ENCODE data around the gene NXPH3.
A peak's percentile ranks its signal among the peaks of the same experiment; 100 is the strongest.

NXPH3 gene

GRCh38 chr17:49596613-49597244 lies 21.1 kb downstream of the NXPH3 start:
- DNase-seq: no peak

GRCh38 chr17:49597436-49597835 lies 21.8 kb downstream of the NXPH3 start:
- no peak for DNase-seq

- no peak for DNase-seq
Measured at GRCh38 chr17:49597928-49598655, 22.4 kb downstream of the NXPH3 start.

GRCh38 chr17:49598918-49599317 lies 23.2 kb downstream of the NXPH3 start:
- DNase-seq: no peak

GRCh38 chr17:49600949-49601348 lies 25.3 kb downstream of the NXPH3 start:
- DNase-seq: no peak

GRCh38 chr17:49602783-49603182 lies 27.1 kb downstream of the NXPH3 start:
- DNase-seq: no peak

GRCh38 chr17:49603238-49603637 lies 27.6 kb downstream of the NXPH3 start:
- DNase-seq: no peak

GRCh38 chr17:49603720-49604119 lies 28.0 kb downstream of the NXPH3 start:
- DNase-seq: no peak

- DNase-seq: no peak
Measured at GRCh38 chr17:49604314-49604869, 28.7 kb downstream of the NXPH3 start.

- no peak for DNase-seq
Measured at GRCh38 chr17:49610883-49611584, 35.4 kb downstream of the NXPH3 start.

- DNase-seq: no peak
Measured at GRCh38 chr17:49612726-49613125, 37.1 kb downstream of the NXPH3 start.

GRCh38 chr17:49613182-49613800 lies 37.6 kb downstream of the NXPH3 start:
- DNase-seq: no peak

- DNase-seq: peak; percentile 25
Measured at GRCh38 chr17:49616086-49616485, 40.4 kb downstream of the NXPH3 start.

GRCh38 chr17:49616601-49617131 lies 41.0 kb downstream of the NXPH3 start:
- no peak for DNase-seq

GRCh38 chr17:49618028-49618611 lies 42.4 kb downstream of the NXPH3 start:
- no peak for DNase-seq

- DNase-seq: no peak
Measured at GRCh38 chr17:49621420-49621819, 45.7 kb downstream of the NXPH3 start.

- DNase-seq: no peak
Measured at GRCh38 chr17:49621946-49622529, 46.4 kb downstream of the NXPH3 start.

GRCh38 chr17:49624896-49625295 lies 49.2 kb downstream of the NXPH3 start:
- no peak for DNase-seq

- no peak for DNase-seq
Measured at GRCh38 chr17:49629447-49629846, 53.8 kb downstream of the NXPH3 start.

- no peak for DNase-seq
Measured at GRCh38 chr17:49630113-49630900, 54.6 kb downstream of the NXPH3 start.

- no peak for DNase-seq
Measured at GRCh38 chr17:49631496-49631895, 55.8 kb downstream of the NXPH3 start.
